Vagina (tissue), 2 donors: ENCODE data around the gene CACNA1C.

Experiments used
- POLR2A ChIP-seq, 2 donors: fragments of 450-650 bp; IDR thresholded peaks; one replicate each; pipeline ENCODE4 v1.6.1; 2017; ENCODE audit warnings: antibody characterized with exemption in 2 of 2, mild to moderate bottlenecking in 2 of 2, moderate library complexity in 2 of 2
- POLR2AphosphoS5 ChIP-seq, 2 donors: sonication (generic); formaldehyde crosslinking; IDR thresholded peaks; one replicate each; pipeline ENCODE4 v1.9.0; 2017; ENCODE audit warnings: antibody characterized with exemption in 2 of 2, mild to moderate bottlenecking in 2 of 2, low read depth in 1 of 2; ENCODE audit not compliant: insufficient read depth in 1 of 2
- TF ChIP-seq, protein P1 (sequence below), 3 experiments: fragments of 450-650 bp in 2 of 3; fragments of 200-600 bp in 1 of 3; sonication (generic) in 1 of 3; IDR thresholded peaks; one replicate each; pipeline ENCODE4 v1.5.1; 2017 to 2019; ENCODE audit warnings: antibody characterized with exemption in 3 of 3, mild to moderate bottlenecking in 2 of 3, moderate library complexity in 2 of 3

DNA sequence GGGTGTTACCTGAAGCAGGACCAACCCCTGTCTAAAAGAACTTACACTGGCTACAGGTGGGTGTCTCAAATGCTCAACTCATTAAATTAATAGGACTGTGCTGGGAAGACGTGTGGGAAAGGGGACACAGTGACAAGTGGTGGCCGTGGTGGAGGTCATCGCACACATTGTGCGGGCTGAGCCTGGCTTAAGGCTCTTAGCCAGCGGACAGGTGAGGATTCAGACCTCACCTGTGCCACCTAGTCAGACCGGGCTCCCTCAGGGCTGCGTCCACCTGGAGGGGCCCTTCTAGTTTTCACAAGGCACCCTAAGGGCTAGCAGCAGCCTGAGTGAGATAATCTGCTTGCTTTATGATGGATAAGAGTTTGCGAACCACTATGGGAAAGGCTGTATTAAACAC, 616.8 kb downstream of the CACNA1C start:
- TF ChIP-seq POLR2A (IDR thresholded peaks at IDR 0.05) (no peak), POLR2AphosphoS5 (IDR thresholded peaks at IDR 0.05; ENCODE audit: insufficient read depth in 1 of 2, low read depth in 1 of 2) (no peak)
- TF ChIP-seq, protein P1, sequence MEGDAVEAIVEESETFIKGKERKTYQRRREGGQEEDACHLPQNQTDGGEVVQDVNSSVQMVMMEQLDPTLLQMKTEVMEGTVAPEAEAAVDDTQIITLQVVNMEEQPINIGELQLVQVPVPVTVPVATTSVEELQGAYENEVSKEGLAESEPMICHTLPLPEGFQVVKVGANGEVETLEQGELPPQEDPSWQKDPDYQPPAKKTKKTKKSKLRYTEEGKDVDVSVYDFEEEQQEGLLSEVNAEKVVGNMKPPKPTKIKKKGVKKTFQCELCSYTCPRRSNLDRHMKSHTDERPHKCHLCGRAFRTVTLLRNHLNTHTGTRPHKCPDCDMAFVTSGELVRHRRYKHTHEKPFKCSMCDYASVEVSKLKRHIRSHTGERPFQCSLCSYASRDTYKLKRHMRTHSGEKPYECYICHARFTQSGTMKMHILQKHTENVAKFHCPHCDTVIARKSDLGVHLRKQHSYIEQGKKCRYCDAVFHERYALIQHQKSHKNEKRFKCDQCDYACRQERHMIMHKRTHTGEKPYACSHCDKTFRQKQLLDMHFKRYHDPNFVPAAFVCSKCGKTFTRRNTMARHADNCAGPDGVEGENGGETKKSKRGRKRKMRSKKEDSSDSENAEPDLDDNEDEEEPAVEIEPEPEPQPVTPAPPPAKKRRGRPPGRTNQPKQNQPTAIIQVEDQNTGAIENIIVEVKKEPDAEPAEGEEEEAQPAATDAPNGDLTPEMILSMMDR (IDR thresholded peaks at IDR 0.05): no peak
